WTC11 (cell line): Measurements from ENCODE around the gene KHDC1. TPM values are rescaled to one million over a fixed set of nuclear protein-coding genes. Genes with fewer than 3 reads are reported as not detected.

Experiments
- ATAC-seq: fragments of 200-7000 bp; cut with Tn5 transposase; 2 replicates; pipeline ENCODE4 v1.10.0; 2021; ENCODE audit warnings: mild to moderate bottlenecking, moderate library complexity
- CTCF ChIA-PET: fragments of 300-600 bp; sonication (Branson Sonifier 250); formaldehyde crosslinking; loops from one replicate; lab custom pipeline; 2021; ENCODE audit warnings: antibody characterized with exemption; lab: Charles Lee
- POLR2A ChIA-PET: fragments of 350-600 bp; sonication (Branson Sonifier 250); formaldehyde crosslinking; loops from one replicate; lab custom pipeline; 2021; ENCODE audit warnings: antibody characterized with exemption; lab: Charles Lee
- DNase-seq: peaks from one replicate; pipeline ENCODE4 v3.0.0; 2021; ENCODE audit warnings: low spot score
- H3K27ac Mint-ChIP-seq: 2 replicates; pipeline ENCODE4 v1.8.0; 2021; ENCODE audit warnings: mixed read lengths
- H3K27me3 Mint-ChIP-seq: 2 replicates; pipeline ENCODE4 v1.8.0; 2021; ENCODE audit warnings: low read depth, mild to moderate bottlenecking, moderate library complexity, mixed read lengths
- H3K36me3 Mint-ChIP-seq: 2 replicates; pipeline ENCODE4 v1.8.0; 2021; ENCODE audit warnings: mixed read lengths
- H3K4me1 Mint-ChIP-seq: 2 replicates; pipeline ENCODE4 v1.8.0; 2022; ENCODE audit warnings: mixed read lengths
- H3K4me3 Mint-ChIP-seq: 2 replicates; pipeline ENCODE4 v1.8.0; 2021; ENCODE audit warnings: mild to moderate bottlenecking, moderate library complexity, mixed read lengths
- H3K9me3 Mint-ChIP-seq: 2 replicates; pipeline ENCODE4 v1.8.0; 2021; ENCODE audit warnings: mixed read lengths
- CREB1 ChIP-seq: sonication (generic); formaldehyde crosslinking; IDR thresholded peaks from 2 replicates; pipeline ENCODE4 v1.8.0; 2023; ENCODE audit warnings: mild to moderate bottlenecking, missing genetic modification reagents
- ETV6 ChIP-seq: sonication (generic); formaldehyde crosslinking; IDR thresholded peaks from 2 replicates; pipeline ENCODE4 v1.8.1; 2022; ENCODE audit warnings: mild to moderate bottlenecking, missing genetic modification reagents
- FOXP1 ChIP-seq: sonication (generic); formaldehyde crosslinking; IDR thresholded peaks from 2 replicates; pipeline ENCODE4 v1.8.0; 2022; ENCODE audit warnings: missing genetic modification reagents, mild to moderate bottlenecking, moderate library complexity, borderline replicate concordance
- HMGA2 ChIP-seq: fragments of 250-450 bp; sonication (Bioruptor Pico); IDR thresholded peaks from 2 replicates; pipeline ENCODE4 v1.4.0; 2021; ENCODE audit warnings: mild to moderate bottlenecking, moderate library complexity
- JUN ChIP-seq: sonication (generic); formaldehyde crosslinking; IDR thresholded peaks from 2 replicates; pipeline ENCODE4 v1.8.0; 2023; ENCODE audit warnings: mild to moderate bottlenecking, missing genetic modification reagents
- MXD4 ChIP-seq: fragments of 250-450 bp; sonication (Bioruptor Pico); IDR thresholded peaks from 2 replicates; pipeline ENCODE4 v1.8.0; 2021; ENCODE audit warnings: mild to moderate bottlenecking, moderate library complexity, borderline replicate concordance
- OVOL2 ChIP-seq: fragments of 250-450 bp; sonication (Bioruptor Pico); IDR thresholded peaks from 2 replicates; pipeline ENCODE4 v1.9.0; 2021; ENCODE audit warnings: mild to moderate bottlenecking, borderline replicate concordance
- SMAD3 ChIP-seq: sonication (generic); formaldehyde crosslinking; IDR thresholded peaks from 2 replicates; pipeline ENCODE4 v1.8.0; 2022; ENCODE audit warnings: missing genetic modification reagents, mild to moderate bottlenecking, borderline replicate concordance
- total RNA-seq: library from RNA; stranded (reverse); gene quantifications from 3 replicates; pipeline ENCODE4 v1.2.3, GENCODE V29; 2021
- TF ChIP-seq, protein P1 (sequence below): sonication (generic); formaldehyde crosslinking; IDR thresholded peaks from 2 replicates; pipeline ENCODE4 v1.8.0; 2022; ENCODE audit warnings: mild to moderate bottlenecking, missing genetic modification reagents
- TF ChIP-seq, protein P2 (sequence below): sonication (generic); formaldehyde crosslinking; conservative IDR thresholded peaks from 2 replicates; pipeline ENCODE4 v1.8.1; 2023; ENCODE audit warnings: mild to moderate bottlenecking, low read depth, missing genetic modification reagents, moderate library complexity
- TF ChIP-seq, protein P3 (sequence below): sonication (generic); formaldehyde crosslinking; IDR thresholded peaks from 2 replicates; pipeline ENCODE4 v1.8.0; 2023; ENCODE audit warnings: missing genetic modification reagents
- TF ChIP-seq, protein P4 (sequence below): sonication (generic); formaldehyde crosslinking; IDR thresholded peaks from 2 replicates; pipeline ENCODE4 v1.8.1; 2022; ENCODE audit warnings: mild to moderate bottlenecking, missing genetic modification reagents, moderate library complexity, borderline replicate concordance
- TF ChIP-seq, protein P5 (sequence below): sonication (generic); formaldehyde crosslinking; IDR thresholded peaks from 2 replicates; pipeline ENCODE4 v1.8.1; 2023; ENCODE audit warnings: mild to moderate bottlenecking, missing genetic modification reagents
- TF ChIP-seq, protein P6 (sequence below): sonication (generic); formaldehyde crosslinking; IDR thresholded peaks from 2 replicates; pipeline ENCODE4 v1.8.0; 2022; ENCODE audit warnings: mild to moderate bottlenecking, missing genetic modification reagents
- TF ChIP-seq, protein P7 (sequence below): sonication (generic); formaldehyde crosslinking; IDR thresholded peaks from 2 replicates; pipeline ENCODE4 v1.8.1; 2022; ENCODE audit warnings: low read depth, mild to moderate bottlenecking, moderate library complexity, missing genetic modification reagents, borderline replicate concordance
- TF ChIP-seq, protein P8 (sequence below): sonication (generic); formaldehyde crosslinking; IDR thresholded peaks from 2 replicates; pipeline ENCODE4 v1.8.0; 2022; ENCODE audit warnings: mild to moderate bottlenecking, missing genetic modification reagents
- TF ChIP-seq, protein P9 (sequence below): sonication (generic); formaldehyde crosslinking; IDR thresholded peaks from 2 replicates; pipeline ENCODE4 v1.8.0; 2022; ENCODE audit warnings: missing genetic modification reagents

Gene KHDC1
- total RNA-seq, 1 experiment from 2014 or later = 8.9 TPM

DNA sequence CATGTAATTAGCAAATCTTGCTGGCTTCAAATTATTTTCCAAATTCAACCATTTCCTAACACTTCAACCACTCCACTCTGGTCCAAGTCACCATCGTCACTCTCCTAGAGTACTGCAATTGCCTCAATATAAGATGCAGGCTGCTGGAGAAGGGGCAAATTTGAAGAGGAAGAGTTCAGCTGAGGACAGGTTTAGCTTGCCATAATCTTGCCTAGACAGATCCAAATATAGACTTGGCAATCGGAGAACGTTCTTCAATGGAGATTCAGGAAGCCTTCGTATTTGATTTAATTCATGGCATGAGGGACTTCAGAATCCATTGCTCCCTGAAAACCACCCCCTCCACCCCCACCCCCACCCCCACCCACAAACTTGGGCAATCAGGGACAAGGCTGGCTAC, 22.3 kb downstream of the KHDC1 start:
- TF ChIP-seq, protein P1, sequence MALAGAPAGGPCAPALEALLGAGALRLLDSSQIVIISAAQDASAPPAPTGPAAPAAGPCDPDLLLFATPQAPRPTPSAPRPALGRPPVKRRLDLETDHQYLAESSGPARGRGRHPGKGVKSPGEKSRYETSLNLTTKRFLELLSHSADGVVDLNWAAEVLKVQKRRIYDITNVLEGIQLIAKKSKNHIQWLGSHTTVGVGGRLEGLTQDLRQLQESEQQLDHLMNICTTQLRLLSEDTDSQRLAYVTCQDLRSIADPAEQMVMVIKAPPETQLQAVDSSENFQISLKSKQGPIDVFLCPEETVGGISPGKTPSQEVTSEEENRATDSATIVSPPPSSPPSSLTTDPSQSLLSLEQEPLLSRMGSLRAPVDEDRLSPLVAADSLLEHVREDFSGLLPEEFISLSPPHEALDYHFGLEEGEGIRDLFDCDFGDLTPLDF (CRISPR knock-in tag) = no peak
- no peak for TF ChIP-seq FOXP1 (CRISPR knock-in tag)
- TF ChIP-seq, protein P2, sequence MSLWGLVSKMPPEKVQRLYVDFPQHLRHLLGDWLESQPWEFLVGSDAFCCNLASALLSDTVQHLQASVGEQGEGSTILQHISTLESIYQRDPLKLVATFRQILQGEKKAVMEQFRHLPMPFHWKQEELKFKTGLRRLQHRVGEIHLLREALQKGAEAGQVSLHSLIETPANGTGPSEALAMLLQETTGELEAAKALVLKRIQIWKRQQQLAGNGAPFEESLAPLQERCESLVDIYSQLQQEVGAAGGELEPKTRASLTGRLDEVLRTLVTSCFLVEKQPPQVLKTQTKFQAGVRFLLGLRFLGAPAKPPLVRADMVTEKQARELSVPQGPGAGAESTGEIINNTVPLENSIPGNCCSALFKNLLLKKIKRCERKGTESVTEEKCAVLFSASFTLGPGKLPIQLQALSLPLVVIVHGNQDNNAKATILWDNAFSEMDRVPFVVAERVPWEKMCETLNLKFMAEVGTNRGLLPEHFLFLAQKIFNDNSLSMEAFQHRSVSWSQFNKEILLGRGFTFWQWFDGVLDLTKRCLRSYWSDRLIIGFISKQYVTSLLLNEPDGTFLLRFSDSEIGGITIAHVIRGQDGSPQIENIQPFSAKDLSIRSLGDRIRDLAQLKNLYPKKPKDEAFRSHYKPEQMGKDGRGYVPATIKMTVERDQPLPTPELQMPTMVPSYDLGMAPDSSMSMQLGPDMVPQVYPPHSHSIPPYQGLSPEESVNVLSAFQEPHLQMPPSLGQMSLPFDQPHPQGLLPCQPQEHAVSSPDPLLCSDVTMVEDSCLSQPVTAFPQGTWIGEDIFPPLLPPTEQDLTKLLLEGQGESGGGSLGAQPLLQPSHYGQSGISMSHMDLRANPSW (CRISPR knock-in tag) = no peak
- no peak for TF ChIP-seq JUN (CRISPR knock-in tag)
- no peak for TF ChIP-seq SMAD3 (CRISPR knock-in tag)
- TF ChIP-seq, protein P3, sequence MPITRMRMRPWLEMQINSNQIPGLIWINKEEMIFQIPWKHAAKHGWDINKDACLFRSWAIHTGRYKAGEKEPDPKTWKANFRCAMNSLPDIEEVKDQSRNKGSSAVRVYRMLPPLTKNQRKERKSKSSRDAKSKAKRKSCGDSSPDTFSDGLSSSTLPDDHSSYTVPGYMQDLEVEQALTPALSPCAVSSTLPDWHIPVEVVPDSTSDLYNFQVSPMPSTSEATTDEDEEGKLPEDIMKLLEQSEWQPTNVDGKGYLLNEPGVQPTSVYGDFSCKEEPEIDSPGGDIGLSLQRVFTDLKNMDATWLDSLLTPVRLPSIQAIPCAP (CRISPR knock-in tag) = no peak
- TF ChIP-seq, protein P4, sequence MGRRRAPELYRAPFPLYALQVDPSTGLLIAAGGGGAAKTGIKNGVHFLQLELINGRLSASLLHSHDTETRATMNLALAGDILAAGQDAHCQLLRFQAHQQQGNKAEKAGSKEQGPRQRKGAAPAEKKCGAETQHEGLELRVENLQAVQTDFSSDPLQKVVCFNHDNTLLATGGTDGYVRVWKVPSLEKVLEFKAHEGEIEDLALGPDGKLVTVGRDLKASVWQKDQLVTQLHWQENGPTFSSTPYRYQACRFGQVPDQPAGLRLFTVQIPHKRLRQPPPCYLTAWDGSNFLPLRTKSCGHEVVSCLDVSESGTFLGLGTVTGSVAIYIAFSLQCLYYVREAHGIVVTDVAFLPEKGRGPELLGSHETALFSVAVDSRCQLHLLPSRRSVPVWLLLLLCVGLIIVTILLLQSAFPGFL (CRISPR knock-in tag) = no peak
- TF ChIP-seq, protein P5, sequence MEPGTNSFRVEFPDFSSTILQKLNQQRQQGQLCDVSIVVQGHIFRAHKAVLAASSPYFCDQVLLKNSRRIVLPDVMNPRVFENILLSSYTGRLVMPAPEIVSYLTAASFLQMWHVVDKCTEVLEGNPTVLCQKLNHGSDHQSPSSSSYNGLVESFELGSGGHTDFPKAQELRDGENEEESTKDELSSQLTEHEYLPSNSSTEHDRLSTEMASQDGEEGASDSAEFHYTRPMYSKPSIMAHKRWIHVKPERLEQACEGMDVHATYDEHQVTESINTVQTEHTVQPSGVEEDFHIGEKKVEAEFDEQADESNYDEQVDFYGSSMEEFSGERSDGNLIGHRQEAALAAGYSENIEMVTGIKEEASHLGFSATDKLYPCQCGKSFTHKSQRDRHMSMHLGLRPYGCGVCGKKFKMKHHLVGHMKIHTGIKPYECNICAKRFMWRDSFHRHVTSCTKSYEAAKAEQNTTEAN (CRISPR knock-in tag) = no peak
- TF ChIP-seq, protein P6, sequence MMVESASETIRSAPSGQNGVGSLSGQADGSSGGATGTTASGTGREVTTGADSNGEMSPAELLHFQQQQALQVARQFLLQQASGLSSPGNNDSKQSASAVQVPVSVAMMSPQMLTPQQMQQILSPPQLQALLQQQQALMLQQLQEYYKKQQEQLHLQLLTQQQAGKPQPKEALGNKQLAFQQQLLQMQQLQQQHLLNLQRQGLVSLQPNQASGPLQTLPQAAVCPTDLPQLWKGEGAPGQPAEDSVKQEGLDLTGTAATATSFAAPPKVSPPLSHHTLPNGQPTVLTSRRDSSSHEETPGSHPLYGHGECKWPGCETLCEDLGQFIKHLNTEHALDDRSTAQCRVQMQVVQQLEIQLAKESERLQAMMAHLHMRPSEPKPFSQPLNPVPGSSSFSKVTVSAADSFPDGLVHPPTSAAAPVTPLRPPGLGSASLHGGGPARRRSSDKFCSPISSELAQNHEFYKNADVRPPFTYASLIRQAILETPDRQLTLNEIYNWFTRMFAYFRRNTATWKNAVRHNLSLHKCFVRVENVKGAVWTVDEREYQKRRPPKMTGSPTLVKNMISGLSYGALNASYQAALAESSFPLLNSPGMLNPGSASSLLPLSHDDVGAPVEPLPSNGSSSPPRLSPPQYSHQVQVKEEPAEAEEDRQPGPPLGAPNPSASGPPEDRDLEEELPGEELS = no peak
- TF ChIP-seq, protein P7, sequence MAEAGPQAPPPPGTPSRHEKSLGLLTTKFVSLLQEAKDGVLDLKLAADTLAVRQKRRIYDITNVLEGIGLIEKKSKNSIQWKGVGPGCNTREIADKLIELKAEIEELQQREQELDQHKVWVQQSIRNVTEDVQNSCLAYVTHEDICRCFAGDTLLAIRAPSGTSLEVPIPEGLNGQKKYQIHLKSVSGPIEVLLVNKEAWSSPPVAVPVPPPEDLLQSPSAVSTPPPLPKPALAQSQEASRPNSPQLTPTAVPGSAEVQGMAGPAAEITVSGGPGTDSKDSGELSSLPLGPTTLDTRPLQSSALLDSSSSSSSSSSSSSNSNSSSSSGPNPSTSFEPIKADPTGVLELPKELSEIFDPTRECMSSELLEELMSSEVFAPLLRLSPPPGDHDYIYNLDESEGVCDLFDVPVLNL (CRISPR knock-in tag) = no peak
- no peak for TF ChIP-seq ETV6 (CRISPR knock-in tag)
- TF ChIP-seq MXD4 (CRISPR knock-in tag) = no peak
- TF ChIP-seq, protein P8, sequence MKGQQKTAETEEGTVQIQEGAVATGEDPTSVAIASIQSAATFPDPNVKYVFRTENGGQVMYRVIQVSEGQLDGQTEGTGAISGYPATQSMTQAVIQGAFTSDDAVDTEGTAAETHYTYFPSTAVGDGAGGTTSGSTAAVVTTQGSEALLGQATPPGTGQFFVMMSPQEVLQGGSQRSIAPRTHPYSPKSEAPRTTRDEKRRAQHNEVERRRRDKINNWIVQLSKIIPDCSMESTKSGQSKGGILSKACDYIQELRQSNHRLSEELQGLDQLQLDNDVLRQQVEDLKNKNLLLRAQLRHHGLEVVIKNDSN (CRISPR knock-in tag) = no peak
- TF ChIP-seq, protein P9, sequence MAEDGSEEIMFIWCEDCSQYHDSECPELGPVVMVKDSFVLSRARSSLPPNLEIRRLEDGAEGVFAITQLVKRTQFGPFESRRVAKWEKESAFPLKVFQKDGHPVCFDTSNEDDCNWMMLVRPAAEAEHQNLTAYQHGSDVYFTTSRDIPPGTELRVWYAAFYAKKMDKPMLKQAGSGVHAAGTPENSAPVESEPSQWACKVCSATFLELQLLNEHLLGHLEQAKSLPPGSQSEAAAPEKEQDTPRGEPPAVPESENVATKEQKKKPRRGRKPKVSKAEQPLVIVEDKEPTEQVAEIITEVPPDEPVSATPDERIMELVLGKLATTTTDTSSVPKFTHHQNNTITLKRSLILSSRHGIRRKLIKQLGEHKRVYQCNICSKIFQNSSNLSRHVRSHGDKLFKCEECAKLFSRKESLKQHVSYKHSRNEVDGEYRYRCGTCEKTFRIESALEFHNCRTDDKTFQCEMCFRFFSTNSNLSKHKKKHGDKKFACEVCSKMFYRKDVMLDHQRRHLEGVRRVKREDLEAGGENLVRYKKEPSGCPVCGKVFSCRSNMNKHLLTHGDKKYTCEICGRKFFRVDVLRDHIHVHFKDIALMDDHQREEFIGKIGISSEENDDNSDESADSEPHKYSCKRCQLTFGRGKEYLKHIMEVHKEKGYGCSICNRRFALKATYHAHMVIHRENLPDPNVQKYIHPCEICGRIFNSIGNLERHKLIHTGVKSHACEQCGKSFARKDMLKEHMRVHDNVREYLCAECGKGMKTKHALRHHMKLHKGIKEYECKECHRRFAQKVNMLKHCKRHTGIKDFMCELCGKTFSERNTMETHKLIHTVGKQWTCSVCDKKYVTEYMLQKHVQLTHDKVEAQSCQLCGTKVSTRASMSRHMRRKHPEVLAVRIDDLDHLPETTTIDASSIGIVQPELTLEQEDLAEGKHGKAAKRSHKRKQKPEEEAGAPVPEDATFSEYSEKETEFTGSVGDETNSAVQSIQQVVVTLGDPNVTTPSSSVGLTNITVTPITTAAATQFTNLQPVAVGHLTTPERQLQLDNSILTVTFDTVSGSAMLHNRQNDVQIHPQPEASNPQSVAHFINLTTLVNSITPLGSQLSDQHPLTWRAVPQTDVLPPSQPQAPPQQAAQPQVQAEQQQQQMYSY (CRISPR knock-in tag) = no peak
- no peak for TF ChIP-seq CREB1 (CRISPR knock-in tag)
- TF ChIP-seq OVOL2 (CRISPR knock-in tag) = no peak
- no peak for TF ChIP-seq HMGA2 (CRISPR knock-in tag)
- TF ChIP-seq, all 79 proteins: peak for 0
- H3K27me3 Mint-ChIP-seq = no peaks in the 10 kb centered on the region
- POLR2A ChIA-PET = no interaction called here
- H3K36me3 Mint-ChIP-seq = no peaks in the 10 kb centered on the region
- no peak for ATAC-seq
- H3K4me1 Mint-ChIP-seq = no peaks in the 10 kb centered on the region
- no peak for DNase-seq
- H3K4me3 Mint-ChIP-seq = no peak overlapping the region
- H3K27ac Mint-ChIP-seq = no peak overlapping the region
- CTCF ChIA-PET = no interaction called here
- no peaks in the 10 kb centered on the region; the same call in 1 of the 2 replicates for H3K9me3 Mint-ChIP-seq
